Ectodermal cell (in vitro differentiated cells): ENCODE measurements around the gene CHRM5. TPM values are rescaled to one million over a fixed set of nuclear protein-coding genes. Genes with fewer than 3 reads are reported as not detected.

ENCODE experiments used
- H3K27ac ChIP-seq: 2 replicates; pipeline ENCODE4 v1.7.0; 2013; ENCODE audit warnings: mild to moderate bottlenecking, low read depth, low read length; ENCODE audit not compliant: insufficient read depth, poor library complexity, severe bottlenecking
- H3K27me3 ChIP-seq: 2 replicates; pipeline ENCODE4 v1.7.0; 2013; ENCODE audit warnings: mild to moderate bottlenecking, low read length; ENCODE audit not compliant: insufficient read depth, control insufficient read depth, poor library complexity, severe bottlenecking
- H3K36me3 ChIP-seq: one replicate; pipeline ENCODE4 v1.7.0; 2013; ENCODE audit warnings: low read length; ENCODE audit not compliant: control insufficient read depth, insufficient read depth
- H3K4me1 ChIP-seq: one replicate; pipeline ENCODE4 v1.7.0; 2013; ENCODE audit warnings: low read length; ENCODE audit not compliant: control insufficient read depth, insufficient read depth
- H3K4me3 ChIP-seq: 2 replicates; pipeline ENCODE4 v1.7.0; 2013; ENCODE audit warnings: low read depth, low read length, control low read depth; ENCODE audit not compliant: insufficient read depth
- H3K9me3 ChIP-seq: 2 replicates; pipeline ENCODE4 v1.7.0; 2013; ENCODE audit warnings: mild to moderate bottlenecking, low read length, moderate library complexity; ENCODE audit not compliant: control insufficient read depth
- WGBS, 2 experiments: methylation state at CpG; one replicate each; pipeline ENCODE4 v1.1.7; 2013; ENCODE audit warnings: missing lambda C conversion rate in 2 of 2; 5-methylcytosine and 5-hydroxymethylcytosine counted together
- polyA plus RNA-seq, 4 experiments: library from polyadenylated mRNA; stranded (reverse); fragments of 50-300 nt; gene quantifications; one replicate each; pipeline ENCODE4 v1.2.3, GENCODE V29; 2013

Gene CHRM5, protein sequence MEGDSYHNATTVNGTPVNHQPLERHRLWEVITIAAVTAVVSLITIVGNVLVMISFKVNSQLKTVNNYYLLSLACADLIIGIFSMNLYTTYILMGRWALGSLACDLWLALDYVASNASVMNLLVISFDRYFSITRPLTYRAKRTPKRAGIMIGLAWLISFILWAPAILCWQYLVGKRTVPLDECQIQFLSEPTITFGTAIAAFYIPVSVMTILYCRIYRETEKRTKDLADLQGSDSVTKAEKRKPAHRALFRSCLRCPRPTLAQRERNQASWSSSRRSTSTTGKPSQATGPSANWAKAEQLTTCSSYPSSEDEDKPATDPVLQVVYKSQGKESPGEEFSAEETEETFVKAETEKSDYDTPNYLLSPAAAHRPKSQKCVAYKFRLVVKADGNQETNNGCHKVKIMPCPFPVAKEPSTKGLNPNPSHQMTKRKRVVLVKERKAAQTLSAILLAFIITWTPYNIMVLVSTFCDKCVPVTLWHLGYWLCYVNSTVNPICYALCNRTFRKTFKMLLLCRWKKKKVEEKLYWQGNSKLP
- not detected for polyA plus RNA-seq (2013, experiment 1 of 4)
- not detected for polyA plus RNA-seq (2013, experiment 2 of 4)
- not detected for polyA plus RNA-seq (2013, experiment 3 of 4)
- not detected for polyA plus RNA-seq (2013, experiment 4 of 4)

DNA sequence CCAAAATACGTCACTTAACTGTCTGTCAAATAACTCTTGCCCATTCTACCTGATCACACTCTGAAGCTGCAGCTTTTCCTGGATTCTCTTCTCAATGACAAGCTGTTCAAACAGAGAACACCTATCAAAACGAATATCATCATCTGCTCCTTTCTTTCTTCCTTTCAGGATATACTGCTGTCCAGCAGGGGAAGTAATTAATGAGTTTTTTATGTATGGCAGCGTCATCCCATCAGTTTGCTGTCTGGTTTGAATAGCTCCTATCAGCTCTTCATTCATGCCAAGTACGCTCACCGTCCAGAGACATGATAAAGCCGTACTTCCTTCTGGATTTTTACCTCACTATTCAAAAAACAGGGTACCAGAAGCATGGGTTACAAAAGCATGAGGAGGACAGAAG lies at the start of gene CHRM5:
TSS of gene CHRM5 (plus strand) at position 274 of the 400 bp plus-strand sequence. CDS start 94,221 bp downstream, outside the sequence.
- 90 to 92% methylated on average over 6 of the region's 6 CpGs for WGBS, 2 experiments
- no peaks in the 10 kb centered on the region for H3K36me3 ChIP-seq
- H3K4me1 ChIP-seq = no peaks in the 10 kb centered on the region
- H3K27ac ChIP-seq = no peak within 1 kb of the TSS
- no peaks in the 10 kb centered on the region for H3K9me3 ChIP-seq
- H3K4me3 ChIP-seq = no peak within 1 kb of the TSS
- no peaks in the 10 kb centered on the region for H3K27me3 ChIP-seq

DNA sequence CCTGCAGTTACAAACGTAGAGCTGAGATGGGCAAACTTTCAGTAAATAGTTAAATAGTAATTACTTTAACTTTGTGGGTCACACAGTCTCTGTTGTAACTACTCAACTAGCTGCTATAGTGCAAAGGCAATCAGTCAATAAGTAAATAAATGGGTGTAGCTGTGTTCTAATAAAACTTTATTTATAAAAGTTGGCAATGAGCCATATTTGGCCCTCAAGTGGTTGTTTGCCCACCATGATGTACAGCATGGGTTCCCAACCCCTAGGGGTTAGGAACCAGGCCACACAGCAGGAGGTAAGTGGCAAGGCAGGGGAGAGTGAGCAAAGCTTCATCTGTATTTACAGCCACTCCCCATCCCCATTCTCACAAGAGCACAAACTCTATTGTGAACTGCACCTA lies 44.9 kb upstream of the CHRM5 start:
- Histone ChIP-seq H3K27me3 (no peaks in the 10 kb centered on the region), H3K4me1 (no peaks in the 10 kb centered on the region), H3K9me3 (no peaks in the 10 kb centered on the region), H3K27ac (no peak overlapping the region), H3K4me3 (no peak overlapping the region), H3K36me3 (no peaks in the 10 kb centered on the region)
- 100% methylated on average over 1 of the region's 1 CpG for WGBS, 2 experiments

DNA sequence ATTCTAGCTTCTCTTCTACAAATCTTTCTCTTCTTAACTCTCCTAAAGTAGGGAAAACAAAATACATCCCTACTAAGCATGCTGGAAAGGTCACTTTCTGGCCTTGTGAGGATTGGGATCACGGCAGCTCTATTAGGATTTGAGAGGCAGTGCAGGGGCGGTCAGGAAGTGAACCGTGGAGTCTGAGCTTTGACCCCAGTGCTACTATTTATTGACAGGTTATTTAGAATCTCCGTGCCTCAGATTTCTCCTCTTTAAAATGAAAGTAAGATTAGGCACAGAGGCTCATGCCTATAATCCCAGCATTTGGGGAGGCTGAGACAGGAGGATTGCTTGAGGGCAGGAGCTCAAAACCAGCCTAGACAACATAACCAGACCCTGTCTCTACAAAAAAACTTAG lies 42.0 kb upstream of the CHRM5 start:
- Histone ChIP-seq H3K36me3 (no peaks in the 10 kb centered on the region), H3K4me3 (no peak overlapping the region), H3K27ac (no peak overlapping the region), H3K4me1 (no peaks in the 10 kb centered on the region), H3K27me3 (no peaks in the 10 kb centered on the region), H3K9me3 (no peaks in the 10 kb centered on the region)
- 90 to 93% methylated on average over 4 of the region's 4 CpGs for WGBS, 2 experiments

DNA sequence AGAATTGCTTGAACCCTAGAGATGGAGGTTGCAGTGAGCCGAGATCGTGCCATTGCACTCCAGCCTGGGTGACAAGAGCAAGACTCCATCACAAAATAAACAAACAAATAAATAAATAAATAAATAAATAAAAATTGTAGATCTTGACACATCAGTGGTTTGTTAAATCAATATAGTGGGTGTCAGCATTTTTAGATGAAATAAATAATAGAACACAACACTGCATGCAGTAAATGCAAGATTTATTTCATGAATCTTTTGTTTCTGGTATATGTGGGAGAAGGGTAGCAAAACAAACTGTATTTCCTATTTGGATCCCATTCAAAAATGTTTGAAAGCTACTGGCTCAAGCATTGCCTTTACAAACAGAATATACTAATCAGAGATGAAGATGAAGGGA lies 35.6 kb upstream of the CHRM5 start:
- H3K9me3 ChIP-seq = no peaks in the 10 kb centered on the region
- no peaks in the 10 kb centered on the region for H3K27me3 ChIP-seq
- H3K4me3 ChIP-seq = no peak overlapping the region
- WGBS, 2 experiments = 72% methylated on average over 2 of the region's 2 CpGs; no CpG with 5 or more reads in 1 of the 2 experiments
- no peak overlapping the region for H3K27ac ChIP-seq
- no peaks in the 10 kb centered on the region for H3K4me1 ChIP-seq
- no peaks in the 10 kb centered on the region for H3K36me3 ChIP-seq

DNA sequence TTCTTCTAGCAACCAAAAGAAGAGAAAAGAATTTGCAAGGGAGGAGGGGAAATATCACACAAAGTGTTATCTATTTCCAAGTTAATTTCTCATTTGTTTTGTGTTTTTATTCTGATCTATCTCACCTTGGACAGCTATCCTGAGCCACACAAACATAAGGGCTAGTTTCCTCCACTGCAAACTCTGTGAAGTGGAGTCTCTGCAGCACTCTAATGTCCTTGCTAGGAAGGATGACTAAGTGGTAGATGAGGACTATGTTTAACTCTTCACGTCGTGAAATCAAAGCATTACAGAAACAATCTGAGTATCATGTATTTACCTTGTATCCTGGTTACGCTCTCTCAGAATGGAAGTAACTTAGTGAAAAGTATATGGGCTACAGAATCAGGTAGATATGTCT lies 33.9 kb upstream of the CHRM5 start:
- no peak overlapping the region for H3K27ac ChIP-seq
- H3K27me3 ChIP-seq = no peaks in the 10 kb centered on the region
- H3K9me3 ChIP-seq = no peaks in the 10 kb centered on the region
- WGBS, 2 experiments = 92 to 93% methylated on average over 3 of the region's 3 CpGs
- no peaks in the 10 kb centered on the region for H3K36me3 ChIP-seq
- H3K4me1 ChIP-seq = no peaks in the 10 kb centered on the region
- no peak overlapping the region for H3K4me3 ChIP-seq

DNA sequence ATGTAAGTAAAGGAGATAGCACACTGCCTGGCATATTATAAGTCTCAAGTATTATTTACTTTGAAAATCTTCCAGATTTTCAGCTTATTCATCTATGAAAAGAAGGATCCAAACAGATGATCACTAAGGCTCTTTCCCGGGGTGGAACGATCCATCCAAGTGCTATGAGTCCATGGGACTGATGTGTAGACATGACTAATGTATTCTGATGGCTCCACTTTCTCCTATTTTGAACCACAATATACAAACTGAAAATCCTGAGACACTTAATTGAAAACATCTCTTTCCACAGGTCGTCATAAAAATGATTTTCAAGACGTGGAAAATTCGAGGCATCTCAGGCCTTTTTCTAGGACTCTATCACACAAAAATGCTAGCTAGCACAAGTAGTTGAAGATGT lies 33.4 kb upstream of the CHRM5 start:
- Histone ChIP-seq H3K27ac (no peak overlapping the region), H3K36me3 (no peaks in the 10 kb centered on the region), H3K4me1 (no peaks in the 10 kb centered on the region), H3K27me3 (no peaks in the 10 kb centered on the region), H3K4me3 (no peak overlapping the region), H3K9me3 (no peaks in the 10 kb centered on the region)
- 95 to 96% methylated on average over 5 of the region's 5 CpGs for WGBS, 2 experiments

DNA sequence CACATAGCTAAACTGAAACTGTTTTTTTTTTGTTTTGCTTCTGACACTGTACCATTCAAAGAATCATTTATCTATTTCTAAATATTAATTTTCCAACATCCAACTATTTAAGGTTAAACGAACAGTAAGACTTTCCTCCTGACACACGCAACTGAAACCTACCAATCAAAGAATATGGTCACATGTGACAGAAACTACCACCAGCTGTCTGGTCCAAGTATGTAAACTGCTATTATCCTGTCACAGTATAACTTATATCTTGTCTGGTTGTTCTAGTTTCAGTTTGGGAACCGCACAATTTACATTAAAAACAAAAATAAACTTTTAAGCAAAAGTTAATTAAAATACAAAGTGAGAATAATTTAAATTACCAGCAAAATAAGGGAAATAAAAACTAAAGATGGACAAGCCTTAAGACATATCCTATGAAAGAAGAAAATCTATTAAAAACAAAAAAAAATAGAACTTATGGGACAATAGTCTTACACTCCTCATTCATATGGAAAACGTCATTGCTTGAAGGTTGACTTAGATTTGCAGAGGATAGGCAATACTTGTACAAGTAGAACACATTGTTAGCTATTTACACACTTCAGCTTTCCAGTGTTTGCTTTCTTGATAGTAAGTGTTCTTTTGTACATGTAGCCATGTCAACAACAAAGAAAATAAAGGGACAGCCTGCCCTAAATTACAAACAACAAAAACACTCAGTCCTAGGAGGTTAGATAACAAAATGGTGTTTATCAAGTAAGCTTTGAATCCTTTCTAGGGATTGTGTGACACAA lies 26.8 kb upstream of the CHRM5 start:
- no peaks in the 10 kb centered on the region for H3K27me3 ChIP-seq
- no peak overlapping the region for H3K27ac ChIP-seq
- H3K9me3 ChIP-seq = no peaks in the 10 kb centered on the region
- H3K4me3 ChIP-seq = no peak overlapping the region
- WGBS, 2 experiments = 92 to 100% methylated on average over 2 to 3 of the region's 4 CpGs
- no peaks in the 10 kb centered on the region for H3K36me3 ChIP-seq
- no peaks in the 10 kb centered on the region for H3K4me1 ChIP-seq

DNA sequence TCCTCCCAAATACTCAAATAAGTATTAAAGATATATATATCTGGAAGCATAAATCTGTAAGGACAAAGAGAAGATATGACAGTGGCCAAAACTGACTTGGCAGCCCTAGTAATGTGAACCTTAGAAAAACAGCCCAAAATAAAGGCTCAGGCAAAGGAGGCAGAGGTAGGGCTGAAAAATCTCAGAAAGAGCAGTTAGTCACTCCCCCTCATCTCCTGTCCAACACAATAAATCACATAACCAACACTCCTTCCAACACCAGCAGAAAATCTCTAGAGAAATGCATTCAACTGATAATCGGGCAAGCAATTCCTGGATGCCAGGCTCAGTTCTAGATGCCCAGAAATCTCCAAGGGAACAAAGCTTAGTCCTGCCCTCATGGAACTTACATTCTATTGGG lies 22.1 kb upstream of the CHRM5 start:
- Histone ChIP-seq H3K27ac (no peak overlapping the region), H3K9me3 (no peaks in the 10 kb centered on the region), H3K4me3 (no peak overlapping the region), H3K27me3 (no peaks in the 10 kb centered on the region), H3K4me1 (no peaks in the 10 kb centered on the region), H3K36me3 (no peaks in the 10 kb centered on the region)
- WGBS, 2 experiments = 87 to 94% methylated on average over 1 of the region's 1 CpG

DNA sequence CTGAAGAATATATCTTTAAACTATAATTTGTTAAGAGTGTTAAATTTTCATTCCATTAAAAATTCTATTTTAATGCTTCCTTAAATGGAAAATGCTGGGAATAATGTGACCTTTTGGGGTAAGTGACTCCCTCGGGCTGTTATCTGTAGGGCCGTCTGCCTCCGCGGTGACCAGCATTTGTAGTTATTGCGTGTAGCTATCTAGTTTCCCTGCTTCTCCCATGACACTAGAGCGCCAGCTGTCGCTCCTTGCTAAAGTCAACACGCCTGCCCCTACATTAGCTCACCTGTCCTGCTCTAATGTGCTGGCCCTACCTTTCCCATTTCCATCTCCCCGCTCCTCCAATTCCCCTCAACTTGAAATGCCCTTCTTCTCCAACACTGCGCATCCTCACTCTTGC lies 12.4 kb upstream of the CHRM5 start:
- Histone ChIP-seq H3K4me3 (no peak overlapping the region), H3K4me1 (no peaks in the 10 kb centered on the region), H3K9me3 (no peaks in the 10 kb centered on the region), H3K27me3 (no peaks in the 10 kb centered on the region), H3K27ac (no peak overlapping the region), H3K36me3 (no peaks in the 10 kb centered on the region)
- 83 to 84% methylated on average over 10 of the region's 10 CpGs for WGBS, 2 experiments

DNA sequence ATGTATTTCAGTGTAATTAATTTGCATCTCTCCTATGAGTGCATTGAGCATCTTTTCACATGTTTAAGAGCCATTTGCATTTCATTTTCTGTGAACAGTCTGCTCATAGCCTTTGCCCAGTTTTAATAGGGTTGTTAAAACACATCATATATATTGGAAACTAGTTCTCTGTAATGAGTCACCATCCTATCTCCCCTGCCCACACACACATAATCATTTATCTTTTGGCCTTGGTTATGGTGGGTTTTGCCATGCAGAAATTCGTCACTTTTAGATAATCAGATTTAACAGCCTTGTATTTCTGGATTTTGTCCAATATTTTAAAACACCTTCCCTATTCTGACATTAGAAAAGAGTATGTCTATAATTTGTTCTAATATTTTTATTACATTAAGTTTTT lies 11.9 kb upstream of the CHRM5 start:
- Histone ChIP-seq H3K27me3 (no peaks in the 10 kb centered on the region), H3K4me3 (no peak overlapping the region), H3K27ac (no peak overlapping the region), H3K9me3 (no peaks in the 10 kb centered on the region), H3K36me3 (no peaks in the 10 kb centered on the region), H3K4me1 (no peaks in the 10 kb centered on the region)
- 70% methylated on average over 1 of the region's 1 CpG; no CpG with 5 or more reads in 1 of the 2 experiments for WGBS, 2 experiments
